Measurements from ENCODE around the gene NINL.

Gene NINL

DNA sequence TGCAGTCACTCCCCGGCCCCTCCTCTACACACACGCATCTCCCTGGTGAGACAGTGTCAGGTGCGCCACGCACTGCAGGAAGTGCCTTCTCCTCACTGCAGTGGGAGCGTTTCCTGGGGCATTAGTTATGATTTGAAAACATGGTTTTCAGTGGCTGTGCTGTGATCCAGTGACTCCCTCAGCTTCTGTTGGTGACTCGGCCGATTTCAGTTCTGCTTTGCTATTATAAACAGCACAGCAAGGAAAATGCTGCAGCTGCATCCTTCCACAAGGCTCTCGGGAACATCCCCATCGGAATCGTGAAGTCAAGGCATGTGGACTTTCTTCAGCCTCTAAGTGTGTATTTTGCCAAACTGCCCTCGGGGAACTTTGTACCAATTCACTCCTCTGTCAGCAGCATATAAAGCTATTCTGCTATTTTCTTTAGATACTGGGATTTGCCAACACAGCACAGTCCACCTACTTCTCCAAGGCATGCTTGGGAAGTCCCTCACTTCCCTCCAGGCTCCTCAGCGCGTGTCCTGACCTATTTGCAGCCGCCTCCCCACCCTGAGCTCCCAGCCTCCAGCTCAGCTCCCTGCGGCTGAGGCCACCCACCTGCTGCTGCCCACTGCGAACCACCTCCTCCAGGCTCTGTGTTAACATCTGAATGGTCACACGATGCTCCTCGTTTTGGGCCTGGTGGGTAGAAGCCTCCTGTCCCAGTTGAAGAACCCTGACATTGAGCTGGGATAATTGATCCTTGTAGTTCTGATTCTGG is 123.4 kb downstream of the NINL start:
- Mint-ChIP-seq H3K27me3 (no peaks in the 10 kb centered on the region), H3K36me3 (ENCODE audit: insufficient read depth) (no peaks in the 10 kb centered on the region), H3K27ac (ENCODE audit: low read depth) (no peak overlapping the region), H3K9me3 (no peaks in the 10 kb centered on the region), H3K4me1 (no peaks in the 10 kb centered on the region), H3K4me3 (no peak overlapping the region)
- ATAC-seq (replicated peaks; ENCODE audit: extremely low read depth, poor library complexity, severe bottlenecking), result no peak
- DNase-seq (ENCODE audit: low spot score in 2 of 2), result no peak

- DNase-seq (ENCODE audit: low spot score in 2 of 2) (no peak), ATAC-seq (replicated peaks; ENCODE audit: extremely low read depth, poor library complexity, severe bottlenecking) (no peak)
- H3K4me3 Mint-ChIP-seq, result no peak overlapping the region
- H3K4me1 Mint-ChIP-seq, result no peaks in the 10 kb centered on the region
- no peaks in the 10 kb centered on the region for H3K36me3 Mint-ChIP-seq (ENCODE audit: insufficient read depth)
- no peaks in the 10 kb centered on the region for H3K9me3 Mint-ChIP-seq
- no peaks in the 10 kb centered on the region for H3K27me3 Mint-ChIP-seq
- no peak overlapping the region for H3K27ac Mint-ChIP-seq (ENCODE audit: low read depth)
These were observed 124.1 kb downstream of the NINL start for GRCh38 chr20:25461281-25461650.

DNA sequence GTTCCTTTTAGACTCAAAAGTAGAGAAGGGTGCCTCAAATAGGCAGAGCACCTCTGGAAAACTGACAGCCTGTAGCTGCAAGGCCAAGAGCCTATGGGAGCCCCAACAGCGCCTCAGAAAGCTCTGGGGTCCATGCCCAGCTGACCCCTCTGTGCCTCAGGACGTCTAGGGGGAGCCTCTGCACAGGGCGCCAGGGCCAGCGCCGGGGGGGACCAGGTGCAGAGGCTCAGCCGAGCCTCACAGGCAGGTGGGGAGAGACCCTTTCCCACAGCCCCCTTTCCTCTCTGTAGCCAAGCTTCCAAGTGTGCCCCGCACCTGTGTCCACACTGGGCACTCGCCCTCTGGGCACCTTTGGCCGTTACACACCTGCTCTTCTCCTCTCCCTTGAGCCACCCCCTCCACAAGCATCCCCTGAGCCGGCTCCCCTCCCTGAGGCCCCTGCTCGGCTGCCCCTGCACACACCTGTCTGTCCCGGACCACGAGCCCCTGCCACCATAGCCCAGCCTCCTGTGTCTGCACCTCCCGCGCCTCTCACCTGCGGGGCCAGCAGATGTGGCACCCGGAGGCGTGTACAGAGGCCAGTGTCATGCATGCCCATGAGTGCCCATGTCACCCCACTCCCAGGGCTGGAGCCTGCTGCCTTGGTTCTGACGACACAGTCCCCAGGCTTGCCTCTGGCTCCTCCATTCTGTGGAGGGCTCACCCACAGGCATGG is 124.6 kb downstream of the NINL start:
- H3K27ac Mint-ChIP-seq (ENCODE audit: low read depth), result no peak overlapping the region

GRCh38 chr20:25459916-25460535 is 125.3 kb downstream of the NINL start:
- Mint-ChIP-seq H3K27me3 (no peaks in the 10 kb centered on the region), H3K9me3 (no peaks in the 10 kb centered on the region), H3K4me1 (no peaks in the 10 kb centered on the region), H3K27ac (ENCODE audit: low read depth) (no peak overlapping the region), H3K4me3 (no peak overlapping the region), H3K36me3 (ENCODE audit: insufficient read depth) (no peaks in the 10 kb centered on the region)
- DNase-seq (ENCODE audit: low spot score in 2 of 2), result no peak
- no peak for ATAC-seq (replicated peaks; ENCODE audit: extremely low read depth, poor library complexity, severe bottlenecking)

More for the DNA sequence above, 124.6 kb downstream of the NINL start:
- no peak for DNase-seq (ENCODE audit: low spot score in 2 of 2)
- Mint-ChIP-seq H3K27me3 (no peaks in the 10 kb centered on the region), H3K4me1 (no peaks in the 10 kb centered on the region), H3K4me3 (no peak overlapping the region), H3K9me3 (no peaks in the 10 kb centered on the region), H3K36me3 (ENCODE audit: insufficient read depth) (no peaks in the 10 kb centered on the region)
- ATAC-seq (replicated peaks; ENCODE audit: extremely low read depth, poor library complexity, severe bottlenecking), result no peak

DNA sequence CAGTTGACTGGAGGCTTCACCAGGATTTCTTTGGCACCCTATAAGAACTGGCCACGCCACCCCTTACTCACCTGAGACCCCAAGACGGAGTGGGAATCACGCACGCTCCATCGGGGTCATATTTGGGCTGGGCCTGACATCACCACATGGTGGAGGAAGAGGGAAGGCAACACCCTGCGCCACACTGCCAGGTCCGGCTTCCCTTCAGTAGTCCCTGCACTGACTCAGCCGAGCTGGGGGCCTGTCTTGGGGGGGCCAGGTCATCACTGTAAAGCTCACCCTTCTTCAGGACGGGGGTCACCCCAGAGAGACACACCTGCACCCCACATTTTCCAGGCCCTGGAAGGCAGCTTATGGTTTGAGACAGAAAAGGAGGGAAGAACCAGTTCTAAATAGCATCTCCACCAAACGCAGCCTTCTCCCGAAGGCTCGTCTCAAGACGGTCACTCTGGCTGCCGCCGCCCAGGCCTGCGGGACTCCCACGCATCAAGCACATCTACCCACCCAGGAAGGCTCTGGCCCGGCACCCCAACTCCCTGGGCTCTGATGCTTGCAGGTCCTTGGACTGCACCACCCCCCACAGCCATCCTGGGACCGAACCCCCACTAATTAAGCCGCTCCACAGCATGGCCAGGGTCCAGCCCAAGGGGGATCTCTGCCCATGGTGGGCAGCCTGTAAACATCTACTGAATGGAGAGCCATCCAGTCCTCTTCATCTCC is 126.1 kb downstream of the NINL start:
- no peak for ATAC-seq (replicated peaks; ENCODE audit: extremely low read depth, poor library complexity, severe bottlenecking)
- Mint-ChIP-seq H3K4me3 (no peak overlapping the region), H3K4me1 (no peaks in the 10 kb centered on the region), H3K27me3 (no peaks in the 10 kb centered on the region), H3K9me3 (no peaks in the 10 kb centered on the region), H3K36me3 (ENCODE audit: insufficient read depth) (no peaks in the 10 kb centered on the region), H3K27ac (ENCODE audit: low read depth) (no peak overlapping the region)
- no peak for DNase-seq (ENCODE audit: low spot score in 2 of 2)

DNA sequence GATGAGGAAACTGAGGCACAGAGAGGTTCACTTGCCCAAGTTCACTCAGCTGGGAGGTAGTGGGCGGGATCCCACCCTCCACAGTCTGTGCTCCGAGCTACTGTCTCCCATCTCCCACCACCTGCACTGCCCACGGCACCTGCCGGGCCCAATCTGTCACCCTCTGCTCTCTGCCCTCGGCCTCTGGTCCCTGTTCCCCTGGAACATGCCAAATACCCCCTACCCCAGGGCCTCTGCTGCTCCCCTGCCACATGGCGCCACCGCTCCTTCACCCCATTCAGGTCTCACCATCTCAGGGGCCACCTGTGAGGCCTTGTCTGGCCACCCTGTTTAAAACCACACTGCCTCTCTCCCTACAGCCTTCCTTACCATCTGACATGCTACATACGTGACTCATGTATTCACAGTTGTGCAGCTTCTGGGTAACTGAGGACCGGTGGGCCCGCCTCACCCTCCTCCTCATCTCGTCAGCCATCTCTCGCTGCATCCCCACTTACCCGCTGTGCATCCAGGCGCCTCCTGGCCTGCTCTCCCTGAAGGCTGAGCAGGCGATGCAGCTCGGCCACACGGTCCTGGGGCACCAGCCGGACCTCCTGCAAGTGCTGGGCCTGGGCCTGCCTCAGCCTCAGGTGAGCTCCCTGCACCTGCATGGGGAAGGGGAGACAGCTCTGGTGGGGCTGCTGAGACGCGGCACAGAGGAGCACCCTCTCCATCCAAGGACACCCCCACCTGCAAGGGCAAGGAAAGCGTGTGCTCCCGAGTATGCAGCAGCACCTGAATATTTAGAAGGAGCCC is 127.2 kb downstream of the NINL start:
- H3K36me3 Mint-ChIP-seq (ENCODE audit: insufficient read depth), result no peaks in the 10 kb centered on the region
- no peak overlapping the region for H3K4me3 Mint-ChIP-seq
- no peaks in the 10 kb centered on the region for H3K27me3 Mint-ChIP-seq
- ATAC-seq (replicated peaks; ENCODE audit: extremely low read depth, poor library complexity, severe bottlenecking) (no peak), DNase-seq (ENCODE audit: low spot score in 2 of 2) (no peak)
- H3K4me1 Mint-ChIP-seq, result no peaks in the 10 kb centered on the region
- no peaks in the 10 kb centered on the region for H3K9me3 Mint-ChIP-seq
- no peak overlapping the region for H3K27ac Mint-ChIP-seq (ENCODE audit: low read depth)

GRCh38 chr20:25454153-25454900 is 131.0 kb downstream of the NINL start:
- H3K27me3 Mint-ChIP-seq, result no peaks in the 10 kb centered on the region
- no peaks in the 10 kb centered on the region for H3K4me1 Mint-ChIP-seq
- no peaks in the 10 kb centered on the region for H3K36me3 Mint-ChIP-seq (ENCODE audit: insufficient read depth)
- no peak overlapping the region for H3K27ac Mint-ChIP-seq (ENCODE audit: low read depth)
- no peak overlapping the region for H3K4me3 Mint-ChIP-seq
- no peaks in the 10 kb centered on the region for H3K9me3 Mint-ChIP-seq
- DNase-seq (ENCODE audit: low spot score in 2 of 2), result no peak
- ATAC-seq (replicated peaks; ENCODE audit: extremely low read depth, poor library complexity, severe bottlenecking), result no peak

GRCh38 chr20:25453035-25453810 is 132.1 kb downstream of the NINL start:
- Mint-ChIP-seq H3K9me3 (no peaks in the 10 kb centered on the region), H3K36me3 (ENCODE audit: insufficient read depth) (no peaks in the 10 kb centered on the region), H3K4me1 (no peaks in the 10 kb centered on the region), H3K27me3 (no peaks in the 10 kb centered on the region), H3K27ac (ENCODE audit: low read depth) (no peak overlapping the region), H3K4me3 (no peak overlapping the region)
- DNase-seq (ENCODE audit: low spot score in 2 of 2), result no peak
- no peak for ATAC-seq (replicated peaks; ENCODE audit: extremely low read depth, poor library complexity, severe bottlenecking)

GRCh38 chr20:25452333-25452732 is 133.0 kb downstream of the NINL start:
- no peak for DNase-seq (ENCODE audit: low spot score in 2 of 2)
- Mint-ChIP-seq H3K9me3 (no peaks in the 10 kb centered on the region), H3K4me3 (no peak overlapping the region), H3K27me3 (no peaks in the 10 kb centered on the region), H3K27ac (ENCODE audit: low read depth) (no peak overlapping the region), H3K36me3 (ENCODE audit: insufficient read depth) (no peaks in the 10 kb centered on the region), H3K4me1 (no peaks in the 10 kb centered on the region)
- ATAC-seq (replicated peaks; ENCODE audit: extremely low read depth, poor library complexity, severe bottlenecking), result no peak

- ATAC-seq (replicated peaks; ENCODE audit: extremely low read depth, poor library complexity, severe bottlenecking), result no peak
- Mint-ChIP-seq H3K27me3 (no peaks in the 10 kb centered on the region), H3K36me3 (ENCODE audit: insufficient read depth) (peaks cover 1% of the 10 kb centered on the region), H3K9me3 (no peaks in the 10 kb centered on the region), H3K4me3 (no peak overlapping the region), H3K27ac (ENCODE audit: low read depth) (no peak overlapping the region), H3K4me1 (no peaks in the 10 kb centered on the region)
- DNase-seq (ENCODE audit: low spot score in 2 of 2), result no peak
These were observed 137.7 kb downstream of the NINL start for GRCh38 chr20:25447671-25448070.

- no peaks in the 10 kb centered on the region for H3K9me3 Mint-ChIP-seq
- H3K4me1 Mint-ChIP-seq, result no peaks in the 10 kb centered on the region
- no peak overlapping the region for H3K4me3 Mint-ChIP-seq
- H3K27me3 Mint-ChIP-seq, result no peaks in the 10 kb centered on the region
- peaks cover 1% of the 10 kb centered on the region for H3K36me3 Mint-ChIP-seq (ENCODE audit: insufficient read depth)
- no peak overlapping the region for H3K27ac Mint-ChIP-seq (ENCODE audit: low read depth)
- no peak for ATAC-seq (replicated peaks; ENCODE audit: extremely low read depth, poor library complexity, severe bottlenecking)
- DNase-seq (ENCODE audit: low spot score in 2 of 2), result no peak
These were observed 140.8 kb downstream of the NINL start for GRCh38 chr20:25444556-25444955.
